IPS-NIHi7 (cell line): Measurements from ENCODE around the gene TMEM167B.
A peak's percentile ranks its signal among the peaks of the same experiment; 100 is the strongest.
"Not testable (repeated sequence)": the region's sequence is repeated elsewhere in the genome, so short reads cannot be mapped to it uniquely, and the experiment has no call there.

Source experiments
- DNase-seq: peaks from one replicate; pipeline ENCODE4 v3.0.0; 2012; ENCODE audit warnings: mixed read lengths; ENCODE audit errors: extremely low spot score

TMEM167B gene

DNA sequence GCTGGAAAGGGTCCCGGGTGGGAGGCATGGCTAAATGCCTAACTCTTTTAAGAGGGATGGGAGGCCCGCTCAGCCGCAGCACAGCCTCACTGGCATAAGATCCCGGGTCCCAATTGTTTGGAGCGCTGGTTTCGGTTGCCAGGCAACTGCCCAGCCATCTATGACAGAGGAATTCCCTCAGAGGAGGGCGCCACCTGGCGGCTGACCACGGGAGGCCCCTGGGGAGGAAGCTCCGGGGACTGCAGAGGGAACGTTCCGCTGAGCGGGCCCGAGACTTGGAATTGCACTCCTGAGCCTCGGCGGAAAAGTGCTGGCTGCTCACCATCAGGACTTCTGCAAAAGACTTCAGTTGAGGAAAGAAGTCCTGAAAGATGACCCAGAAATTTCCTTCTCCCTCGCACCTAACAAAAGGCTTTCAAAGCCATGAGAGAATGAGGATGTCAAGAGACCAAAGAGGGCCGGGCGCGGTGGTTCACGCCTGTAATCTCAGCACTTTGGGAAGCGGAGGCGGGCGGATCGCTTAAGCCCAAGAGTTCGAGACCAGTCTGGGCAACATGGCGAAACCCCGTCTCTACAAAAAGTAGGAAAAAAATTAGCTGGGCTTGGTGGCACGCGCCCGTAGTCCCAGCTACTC is 22.2 kb downstream of the TMEM167B start:
- peak; percentile 93 for DNase-seq

DNA sequence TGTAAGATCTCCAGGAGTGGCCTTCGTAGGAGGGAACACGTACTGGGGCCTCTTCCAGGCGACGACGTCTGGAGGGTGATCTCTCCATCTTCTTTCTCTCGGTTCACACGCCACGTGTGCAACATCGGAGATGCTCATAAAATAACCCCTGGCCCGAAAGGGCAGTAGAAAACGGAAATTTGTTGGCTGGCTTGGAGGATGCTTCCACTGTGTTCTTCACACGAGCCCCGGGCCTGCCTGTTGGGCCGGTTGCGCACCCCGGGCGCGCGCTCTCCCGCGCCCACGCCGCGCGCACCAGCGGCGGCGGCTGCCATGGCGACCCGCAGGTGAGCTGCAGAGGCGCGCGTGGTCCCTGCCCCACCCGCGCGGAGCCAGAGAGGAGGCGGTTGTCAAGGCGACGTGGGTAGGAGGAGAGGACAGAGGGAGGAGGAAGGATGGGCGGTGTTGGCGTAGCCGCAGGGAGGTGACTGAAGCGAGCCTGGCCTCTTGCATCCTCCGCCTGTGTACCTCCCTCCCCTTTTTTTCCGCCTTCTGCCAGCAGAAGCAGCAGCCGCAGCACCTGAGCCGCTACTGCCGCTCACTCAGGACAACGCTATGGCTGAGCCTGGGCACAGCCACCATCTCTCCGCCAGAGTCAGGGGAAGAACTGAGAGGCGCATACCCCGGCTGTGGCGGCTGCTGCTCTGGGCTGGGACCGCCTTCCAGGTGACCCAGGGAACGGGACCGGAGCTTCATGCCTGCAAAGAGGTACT is 23.2 kb downstream of the TMEM167B start, which contains the start of gene ELAPOR1:
Gene ELAPOR1, plus strand, starts transcription at position 526 of the 752 bp plus-strand sequence. Its CDS starts 69 bp downstream, at position 595.
- DNase-seq, result peak; percentile 62

DNA sequence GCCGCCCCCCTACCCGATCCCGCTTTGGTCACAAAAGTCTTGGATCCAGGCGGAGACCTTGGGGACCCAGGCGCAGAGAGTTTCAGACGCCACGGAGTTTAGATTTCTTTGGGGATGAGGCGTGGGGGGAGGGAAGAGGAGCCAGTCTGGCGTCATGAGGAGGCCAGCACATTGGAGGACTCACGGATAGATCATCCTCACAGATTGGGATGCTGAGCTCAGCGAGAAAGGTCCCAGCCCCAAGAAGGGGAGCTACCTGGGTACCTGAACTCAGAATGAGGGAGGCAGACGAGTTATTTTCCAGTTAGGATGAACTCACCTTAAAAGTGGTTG is 23.7 kb downstream of the TMEM167B start:
- no peak for DNase-seq

DNA sequence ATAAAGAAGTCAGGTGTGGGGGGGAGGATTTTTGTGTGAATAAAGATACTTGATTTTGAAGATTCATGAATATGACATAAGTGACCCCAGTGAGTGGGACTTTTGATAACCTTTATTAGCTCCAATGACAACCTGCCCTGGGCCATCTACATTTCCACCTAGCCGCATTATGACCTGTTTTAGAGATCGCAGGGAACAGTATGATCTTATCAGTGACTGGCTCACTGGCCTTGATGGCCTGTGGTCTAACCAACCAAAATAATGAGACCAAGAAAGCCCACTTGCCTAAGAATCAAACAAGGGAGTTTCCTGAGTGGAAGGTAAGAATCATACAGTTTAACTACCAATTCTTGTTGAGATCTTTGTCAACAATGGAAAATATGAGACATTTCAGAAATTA is 25.1 kb downstream of the TMEM167B start:
- DNase-seq, result no peak

DNA sequence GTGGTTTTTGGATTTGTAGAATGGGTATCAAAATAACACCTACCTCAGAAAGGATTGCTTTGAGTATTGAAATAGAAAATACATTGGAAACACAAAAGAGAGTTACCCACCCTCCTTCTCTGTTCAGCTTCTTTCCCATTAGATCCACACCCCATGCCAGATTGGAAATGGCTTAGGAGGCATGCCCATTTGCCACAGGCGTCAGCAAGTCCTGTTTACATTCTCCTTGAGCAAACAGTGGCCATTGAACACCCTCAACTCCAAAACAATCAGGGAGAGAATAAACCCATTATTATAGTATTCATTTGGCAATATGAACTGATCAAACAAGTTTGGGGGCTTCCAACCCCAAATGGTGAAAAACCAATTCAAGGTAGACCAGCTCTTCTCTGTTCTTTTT is 25.7 kb downstream of the TMEM167B start:
- no peak for DNase-seq

DNA sequence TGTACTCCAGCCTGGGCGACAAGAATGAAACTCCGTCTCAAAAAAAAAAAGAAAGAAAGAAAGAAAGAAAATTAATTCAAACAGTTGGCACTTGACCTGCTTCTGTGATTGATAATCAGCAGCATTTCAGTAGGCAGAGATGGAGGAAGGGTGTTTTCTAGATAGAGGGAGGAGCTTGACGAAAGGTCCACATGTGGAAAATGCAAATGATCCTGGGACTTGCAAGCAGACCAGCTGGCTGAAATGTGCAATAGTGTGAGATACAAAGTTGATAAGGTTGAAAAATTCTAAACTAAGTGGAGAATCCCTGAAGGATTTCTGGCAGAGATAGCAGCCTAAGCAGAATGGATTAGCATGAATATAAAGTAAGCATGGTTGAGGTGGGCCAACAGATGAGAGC is 27.5 kb downstream of the TMEM167B start:
- DNase-seq, result no peak

DNA sequence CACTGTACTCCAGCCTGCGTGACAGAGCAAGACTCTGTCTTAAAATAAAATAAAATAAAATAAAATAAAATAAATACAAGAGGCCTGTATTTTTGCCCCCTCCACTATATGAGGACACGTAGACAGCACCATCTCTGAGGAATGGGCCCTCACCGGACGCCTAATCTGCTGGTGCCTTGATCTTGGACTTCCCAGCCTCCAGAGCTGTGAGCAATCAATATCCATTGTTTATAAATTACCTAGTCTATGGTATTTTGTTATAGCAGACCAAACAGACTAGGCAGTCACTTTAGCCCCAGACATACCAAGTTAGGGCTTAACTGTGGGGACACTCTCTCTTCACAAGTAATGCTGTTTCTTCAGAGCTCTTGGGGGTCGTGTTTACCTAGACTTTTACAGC is 29.8 kb downstream of the TMEM167B start:
- DNase-seq, result no peak

DNA sequence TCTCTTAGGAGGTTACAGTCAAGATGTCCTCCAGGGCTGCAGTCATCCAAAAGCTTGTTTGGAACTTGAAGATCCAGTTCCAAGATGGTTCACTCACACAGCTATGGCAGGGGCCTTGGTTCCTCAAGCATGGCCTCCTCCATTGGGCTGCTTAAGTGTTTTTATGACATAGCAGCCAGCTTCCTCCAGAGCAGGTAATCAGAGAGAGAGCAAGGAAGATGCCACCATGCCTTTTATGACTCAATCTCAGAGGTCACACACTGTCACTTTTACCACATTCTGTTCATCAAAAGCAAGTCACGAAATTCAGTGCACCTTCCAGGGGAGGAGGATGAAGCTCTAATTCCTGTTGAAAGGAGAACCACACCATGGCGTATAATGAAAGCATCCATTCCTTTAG is 40.5 kb downstream of the TMEM167B start:
- DNase-seq, result no peak

DNA sequence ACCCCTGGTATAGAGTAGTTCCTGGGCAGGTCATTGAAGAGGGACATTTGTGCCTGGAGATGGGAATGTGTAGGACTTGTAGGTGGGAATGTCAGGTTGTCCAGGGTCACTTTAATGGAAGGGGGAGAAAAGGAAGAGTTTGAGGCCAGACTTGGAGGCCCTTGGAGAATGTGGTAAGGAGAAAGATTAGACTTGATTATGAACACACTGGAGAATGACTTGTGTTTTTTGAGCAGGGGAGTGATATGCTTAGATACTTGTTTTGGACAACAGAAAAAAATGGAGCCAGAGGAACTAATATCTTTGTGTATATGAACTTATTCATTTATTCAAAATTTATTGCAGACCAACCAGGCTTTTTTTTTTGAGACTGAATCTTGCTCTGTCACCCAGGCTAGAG is 41.2 kb downstream of the TMEM167B start:
- no peak for DNase-seq

DNA sequence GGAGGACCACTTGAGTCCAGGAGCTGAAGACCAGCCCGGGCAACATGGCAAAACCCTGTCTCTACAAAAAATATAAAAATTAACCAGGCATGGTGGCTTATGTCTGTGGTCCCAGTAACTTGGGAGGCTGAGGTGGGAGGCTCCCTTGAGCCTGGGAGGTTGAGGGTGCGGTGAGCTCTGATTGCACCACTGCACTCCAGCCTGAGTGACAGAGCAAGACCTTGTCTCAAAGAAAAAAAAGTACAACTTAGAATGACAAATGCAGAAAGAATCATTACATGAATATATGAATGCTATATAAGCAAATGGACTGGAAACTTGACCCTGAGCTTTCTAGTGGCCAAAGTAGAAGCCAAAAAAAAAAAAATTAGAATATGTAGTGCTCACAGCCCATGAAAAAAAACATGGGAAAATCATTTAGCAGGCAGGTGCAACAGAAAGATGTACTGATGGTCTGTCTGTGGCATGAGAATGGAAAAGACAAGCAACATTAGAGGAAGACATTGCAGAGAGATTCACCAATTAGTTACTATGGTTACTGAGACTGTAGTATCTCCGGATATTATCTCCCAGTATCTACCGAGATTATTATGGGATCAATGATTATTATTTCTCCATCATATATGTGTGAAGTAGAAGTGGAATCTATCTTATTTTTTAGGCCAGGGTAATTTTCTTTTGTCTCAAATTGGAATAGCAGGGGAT is 42.6 kb downstream of the TMEM167B start:
- DNase-seq, result no peak

DNA sequence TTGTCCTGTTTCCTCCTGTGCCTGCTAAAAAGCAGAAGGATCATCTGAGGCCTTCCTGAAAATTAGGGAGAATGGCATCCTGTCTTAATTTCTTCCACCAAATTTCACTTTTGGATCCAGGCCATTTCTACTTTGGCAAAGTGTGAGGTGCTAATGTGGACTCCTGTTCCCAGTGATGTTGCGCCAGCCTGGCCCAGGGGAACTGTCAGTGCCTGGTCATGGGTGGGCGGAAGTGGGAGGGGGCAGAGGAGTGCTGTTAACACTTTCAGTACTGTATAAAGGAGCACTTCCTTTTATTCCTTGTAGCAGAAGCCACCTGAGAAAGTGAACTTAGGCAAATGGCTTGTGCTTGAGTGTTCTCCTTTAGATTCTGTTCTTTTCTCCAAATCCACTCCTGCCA is 43.3 kb downstream of the TMEM167B start:
- no peak for DNase-seq

DNA sequence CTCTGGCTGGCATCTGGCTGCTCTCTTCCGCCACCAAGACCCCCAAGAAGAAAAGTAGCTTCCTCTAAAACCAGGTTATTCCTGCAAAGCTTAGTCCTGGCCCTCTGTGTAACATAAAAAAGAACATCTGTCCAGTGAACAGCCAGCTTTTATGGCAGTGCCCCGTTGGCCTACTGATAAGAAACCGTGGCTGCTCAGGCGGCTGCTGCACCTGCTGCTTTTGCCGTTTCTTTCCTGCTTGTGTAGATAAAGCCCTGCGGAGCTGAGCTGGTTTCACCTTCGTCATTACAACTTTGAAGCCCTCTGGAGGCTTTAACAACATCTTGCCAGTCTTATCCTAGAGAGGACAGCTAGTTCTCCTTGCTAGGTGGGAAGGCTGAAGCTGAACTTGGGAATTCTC is 43.9 kb downstream of the TMEM167B start:
- no peak for DNase-seq

DNA sequence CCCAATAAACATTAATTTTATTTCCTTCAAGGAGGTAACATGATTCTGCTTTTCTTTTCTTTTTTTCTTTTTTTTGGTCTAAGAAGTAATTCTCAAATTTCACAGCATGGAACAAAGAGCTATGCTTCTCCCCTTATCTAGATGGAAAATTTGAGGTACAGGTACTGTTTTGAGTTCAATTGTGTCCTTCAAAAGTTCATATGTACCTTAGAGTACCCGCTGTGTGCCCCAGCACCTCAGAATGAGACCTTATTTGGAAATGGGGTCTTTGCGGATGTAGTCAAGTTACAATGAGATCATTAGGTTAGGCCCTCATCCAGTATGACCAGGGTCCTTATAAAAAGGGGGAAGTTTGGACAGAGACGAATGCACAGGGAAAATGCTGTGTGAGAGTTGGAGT is 45.4 kb downstream of the TMEM167B start:
- DNase-seq, result no peak

DNA sequence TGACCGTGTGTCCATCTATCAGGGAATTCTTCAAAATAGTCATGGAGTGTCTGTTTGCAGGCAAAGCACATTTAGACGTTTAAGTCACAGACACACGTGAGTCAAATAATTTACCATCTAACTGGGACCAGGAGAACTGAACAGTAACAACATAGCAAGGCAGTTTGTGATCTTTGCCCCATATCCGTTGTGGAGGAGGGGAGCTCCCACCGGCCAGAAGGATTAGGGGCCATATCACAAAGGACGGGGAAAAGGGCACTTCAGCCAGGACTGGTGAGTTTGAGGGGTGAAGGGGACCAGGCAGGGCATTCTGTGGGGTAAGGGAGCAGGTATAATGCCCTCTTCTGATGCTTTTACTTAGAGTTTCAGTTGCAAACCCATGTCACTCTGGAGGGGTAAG is 46.2 kb downstream of the TMEM167B start:
- no peak for DNase-seq

DNA sequence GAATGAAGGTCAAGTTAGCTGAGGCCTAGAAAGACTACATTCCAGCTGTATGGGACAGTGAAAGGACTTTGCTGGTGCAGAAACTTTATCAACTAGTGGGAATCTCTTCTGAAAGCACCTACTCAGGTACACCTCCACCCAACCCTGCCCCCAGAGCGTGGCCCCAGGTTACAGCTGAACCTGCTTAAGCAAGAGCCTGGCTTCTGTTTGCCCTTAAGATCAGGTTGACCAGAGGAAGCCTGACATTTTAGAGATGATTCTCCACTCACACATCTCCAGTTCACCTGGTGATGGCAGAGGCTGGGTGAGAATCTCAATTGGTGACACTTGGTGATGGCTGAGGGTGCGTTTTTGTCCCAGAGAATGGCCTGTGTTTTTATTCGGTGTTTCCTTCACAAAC is 47.4 kb downstream of the TMEM167B start:
- DNase-seq, result no peak

DNA sequence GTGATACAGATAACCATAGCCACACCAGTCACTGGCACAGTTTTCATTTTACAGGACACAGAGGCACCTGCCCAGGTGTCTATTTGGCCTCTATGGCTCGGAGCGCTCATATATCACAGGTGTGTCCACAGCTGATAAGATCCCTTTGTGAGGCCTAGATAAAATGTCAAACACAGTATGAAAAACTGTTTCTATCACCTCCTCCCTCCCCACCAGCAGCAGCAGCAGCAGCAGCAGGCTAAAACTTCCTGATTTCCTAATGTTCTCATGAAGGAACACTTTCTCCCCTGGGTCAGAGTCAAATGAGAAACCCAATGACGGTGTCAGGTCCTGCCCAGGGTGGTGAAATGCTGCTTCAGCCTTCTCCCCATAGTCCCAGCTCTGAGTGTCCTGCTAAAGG is 47.8 kb downstream of the TMEM167B start:
- DNase-seq, result no peak

DNA sequence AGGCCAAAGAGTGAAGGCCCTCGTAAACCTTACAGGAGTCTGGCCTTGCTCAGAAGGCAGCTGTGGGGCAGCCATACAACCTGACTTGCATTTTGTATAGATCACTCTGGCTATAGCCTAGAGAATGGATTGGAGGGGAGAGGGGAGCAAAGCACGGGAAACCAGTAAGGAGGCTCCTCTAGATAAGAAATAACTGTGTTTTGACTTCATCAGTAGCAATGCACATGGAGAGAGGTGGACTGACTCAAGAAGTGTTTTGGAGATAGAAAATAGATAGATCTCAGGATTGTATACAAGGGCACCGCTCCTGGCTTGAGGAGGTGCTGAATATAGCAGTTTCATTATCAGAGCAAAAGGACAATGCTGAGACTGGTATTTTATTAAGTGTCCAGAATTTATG is 49.8 kb downstream of the TMEM167B start:
- no peak for DNase-seq

DNA sequence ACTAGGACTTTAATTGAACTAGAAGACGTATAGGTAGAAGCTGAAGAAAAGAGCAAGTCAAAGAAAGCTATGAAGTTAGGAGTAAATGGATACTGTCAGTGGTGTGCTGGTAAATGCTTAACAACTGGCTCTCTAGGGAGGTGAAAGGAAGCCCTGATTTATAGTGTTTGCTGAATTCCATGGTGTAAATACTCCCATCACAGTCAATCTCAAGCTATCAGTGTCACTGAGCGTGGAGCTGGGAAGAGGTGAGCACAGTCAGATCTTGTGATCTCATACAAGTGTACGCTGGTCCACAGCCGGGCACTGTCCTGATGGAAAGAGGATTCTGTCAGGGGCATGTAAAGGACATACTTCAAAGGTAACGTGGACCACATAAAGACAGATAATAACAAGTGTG is 51.7 kb downstream of the TMEM167B start:
- no peak for DNase-seq

DNA sequence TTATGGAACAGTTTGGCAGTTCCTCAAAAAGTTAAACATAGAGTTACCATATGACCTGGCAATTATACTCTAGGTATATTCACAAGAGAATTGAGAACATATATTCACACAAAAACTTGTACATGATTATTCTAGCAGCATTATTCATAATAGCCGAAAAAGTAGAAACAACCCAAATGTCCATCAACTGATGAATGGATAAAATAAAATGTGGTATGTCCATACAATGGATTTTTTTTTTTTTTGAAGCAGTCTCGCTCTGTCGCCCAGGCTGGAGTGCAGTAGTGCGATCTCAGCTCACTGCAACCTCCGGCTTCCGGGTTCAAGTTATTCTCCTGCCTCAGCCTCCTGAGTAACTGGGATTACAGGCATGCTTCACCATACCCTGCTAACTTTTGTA is 52.2 kb downstream of the TMEM167B start:
- DNase-seq, result not testable (repeated sequence)
